Measurements from ENCODE around the gene SGK1. TPM values are rescaled to one million over a fixed set of nuclear protein-coding genes. Genes with fewer than 3 reads are reported as not detected.
"Not testable (repeated sequence)": the region's sequence is repeated elsewhere in the genome, so short reads cannot be mapped to it uniquely, and the experiment has no call there.

The SGK1 gene
- total RNA-seq, 1 experiment from 2014 or later: 2.4 TPM

GRCh38 chr6:134339216-134339615 lies 21.3 kb upstream of the SGK1 start:
- Histone ChIP-seq H3K36me3 (ENCODE audit: insufficient read depth, low read length) (no peaks in the 10 kb centered on the region), H3K27me3 (ENCODE audit: low read length) (no peaks in the 10 kb centered on the region), H3K4me2 (ENCODE audit: low read depth, low read length, poor library complexity, severe bottlenecking) (no peak overlapping the region), H3K9me3 (ENCODE audit: low read length) (no peaks in the 10 kb centered on the region), H2AFZ (ENCODE audit: low read length) (no peak overlapping the region), H3K4me1 (ENCODE audit: low read length) (no peaks in the 10 kb centered on the region), H4K20me1 (ENCODE audit: insufficient read depth, low read depth, low read length) (no peaks in the 10 kb centered on the region), H3K27ac (ENCODE audit: low read length) (no peak overlapping the region), H3K9me2 (replicated peaks; ENCODE audit: insufficient read depth, low read length) (no peaks in the 10 kb centered on the region), H3K9ac (ENCODE audit: low read length) (no peak overlapping the region), H3K4me3 (ENCODE audit: low read length) (no peak overlapping the region), H3K79me2 (ENCODE audit: low read length) (no peaks in the 10 kb centered on the region)
- no peak for DNase-seq

GRCh38 chr6:134331256-134331655 lies 13.3 kb upstream of the SGK1 start:
- no peaks in the 10 kb centered on the region for H3K27me3 ChIP-seq (ENCODE audit: low read length)
- no peaks in the 10 kb centered on the region for H3K36me3 ChIP-seq (ENCODE audit: insufficient read depth, low read length)
- no peak overlapping the region for H2AFZ ChIP-seq (ENCODE audit: low read length)
- no peaks in the 10 kb centered on the region for H3K9me3 ChIP-seq (ENCODE audit: low read length)
- H3K4me2 ChIP-seq (ENCODE audit: low read depth, low read length, poor library complexity, severe bottlenecking): no peak overlapping the region
- no peak for DNase-seq
- H3K79me2 ChIP-seq (ENCODE audit: low read length): no peaks in the 10 kb centered on the region
- H3K9ac ChIP-seq (ENCODE audit: low read length): no peak overlapping the region
- no peaks in the 10 kb centered on the region for H4K20me1 ChIP-seq (ENCODE audit: insufficient read depth, low read depth, low read length)
- no peak overlapping the region for H3K4me3 ChIP-seq (ENCODE audit: low read length)
- no peaks in the 10 kb centered on the region for H3K9me2 ChIP-seq (replicated peaks; ENCODE audit: insufficient read depth, low read length)
- no peaks in the 10 kb centered on the region for H3K4me1 ChIP-seq (ENCODE audit: low read length)
- no peak overlapping the region for H3K27ac ChIP-seq (ENCODE audit: low read length)

- H3K4me2 ChIP-seq (ENCODE audit: low read depth, low read length, poor library complexity, severe bottlenecking): no peak overlapping the region
- no peaks in the 10 kb centered on the region for H3K36me3 ChIP-seq (ENCODE audit: insufficient read depth, low read length)
- H3K9me3 ChIP-seq (ENCODE audit: low read length): no peaks in the 10 kb centered on the region
- H2AFZ ChIP-seq (ENCODE audit: low read length): no peak overlapping the region
- no peaks in the 10 kb centered on the region for H3K9me2 ChIP-seq (replicated peaks; ENCODE audit: insufficient read depth, low read length)
- no peak for DNase-seq
- no peak overlapping the region for H3K27ac ChIP-seq (ENCODE audit: low read length)
- no peaks in the 10 kb centered on the region for H3K79me2 ChIP-seq (ENCODE audit: low read length)
- no peak overlapping the region for H3K9ac ChIP-seq (ENCODE audit: low read length)
- H4K20me1 ChIP-seq (ENCODE audit: insufficient read depth, low read depth, low read length): no peaks in the 10 kb centered on the region
- H3K27me3 ChIP-seq (ENCODE audit: low read length): no peaks in the 10 kb centered on the region
- no peaks in the 10 kb centered on the region for H3K4me1 ChIP-seq (ENCODE audit: low read length)
- H3K4me3 ChIP-seq (ENCODE audit: low read length): no peak overlapping the region
These were observed 12.6 kb upstream of the SGK1 start for GRCh38 chr6:134330555-134330954.

GRCh38 chr6:134328792-134329191 lies 10.9 kb upstream of the SGK1 start:
- H3K27ac ChIP-seq (ENCODE audit: low read length): no peak overlapping the region
- H3K4me2 ChIP-seq (ENCODE audit: low read depth, low read length, poor library complexity, severe bottlenecking): no peak overlapping the region
- H3K9me3 ChIP-seq (ENCODE audit: low read length): no peaks in the 10 kb centered on the region
- H3K36me3 ChIP-seq (ENCODE audit: insufficient read depth, low read length): no peaks in the 10 kb centered on the region
- DNase-seq: no peak
- no peak overlapping the region for H3K4me3 ChIP-seq (ENCODE audit: low read length)
- H3K9ac ChIP-seq (ENCODE audit: low read length): no peak overlapping the region
- H4K20me1 ChIP-seq (ENCODE audit: insufficient read depth, low read depth, low read length): no peaks in the 10 kb centered on the region
- H3K4me1 ChIP-seq (ENCODE audit: low read length): no peaks in the 10 kb centered on the region
- H2AFZ ChIP-seq (ENCODE audit: low read length): no peak overlapping the region
- H3K9me2 ChIP-seq (replicated peaks; ENCODE audit: insufficient read depth, low read length): no peaks in the 10 kb centered on the region
- H3K79me2 ChIP-seq (ENCODE audit: low read length): no peaks in the 10 kb centered on the region
- no peaks in the 10 kb centered on the region for H3K27me3 ChIP-seq (ENCODE audit: low read length)

GRCh38 chr6:134328138-134328537 lies 10.2 kb upstream of the SGK1 start:
- no peaks in the 10 kb centered on the region for H3K9me3 ChIP-seq (ENCODE audit: low read length)

GRCh38 chr6:134326192-134326591 lies 8.3 kb upstream of the SGK1 start:
- H3K9me3 ChIP-seq (ENCODE audit: low read length); H3K27ac ChIP-seq (ENCODE audit: low read length): not testable (repeated sequence)

More at GRCh38 chr6:134328138-134328537, 10.2 kb upstream of the SGK1 start:
- no peaks in the 10 kb centered on the region for H3K27me3 ChIP-seq (ENCODE audit: low read length)
- H3K9me2 ChIP-seq (replicated peaks; ENCODE audit: insufficient read depth, low read length): no peaks in the 10 kb centered on the region
- no peaks in the 10 kb centered on the region for H3K4me1 ChIP-seq (ENCODE audit: low read length)
- no peak for DNase-seq
- H2AFZ ChIP-seq (ENCODE audit: low read length): no peak overlapping the region
- H3K9ac ChIP-seq (ENCODE audit: low read length): no peak overlapping the region
- no peak overlapping the region for H3K4me3 ChIP-seq (ENCODE audit: low read length)
- H3K4me2 ChIP-seq (ENCODE audit: low read depth, low read length, poor library complexity, severe bottlenecking): no peak overlapping the region
- no peak overlapping the region for H3K27ac ChIP-seq (ENCODE audit: low read length)
- no peaks in the 10 kb centered on the region for H3K79me2 ChIP-seq (ENCODE audit: low read length)
- no peaks in the 10 kb centered on the region for H4K20me1 ChIP-seq (ENCODE audit: insufficient read depth, low read depth, low read length)
- H3K36me3 ChIP-seq (ENCODE audit: insufficient read depth, low read length): no peaks in the 10 kb centered on the region

GRCh38 chr6:134324766-134325165 lies 6.9 kb upstream of the SGK1 start:
- Histone ChIP-seq H3K9me3 (ENCODE audit: low read length) (no peaks in the 10 kb centered on the region), H3K4me2 (ENCODE audit: low read depth, low read length, poor library complexity, severe bottlenecking) (no peak overlapping the region), H2AFZ (ENCODE audit: low read length) (no peak overlapping the region), H3K36me3 (ENCODE audit: insufficient read depth, low read length) (no peaks in the 10 kb centered on the region), H3K9me2 (replicated peaks; ENCODE audit: insufficient read depth, low read length) (no peaks in the 10 kb centered on the region), H3K9ac (ENCODE audit: low read length) (no peak overlapping the region), H3K4me1 (ENCODE audit: low read length) (no peaks in the 10 kb centered on the region), H3K27me3 (ENCODE audit: low read length) (no peaks in the 10 kb centered on the region), H4K20me1 (ENCODE audit: insufficient read depth, low read depth, low read length) (no peaks in the 10 kb centered on the region), H3K4me3 (ENCODE audit: low read length) (no peak overlapping the region), H3K79me2 (ENCODE audit: low read length) (no peaks in the 10 kb centered on the region), H3K27ac (ENCODE audit: low read length) (no peak overlapping the region)
- DNase-seq: no peak

More at GRCh38 chr6:134326192-134326591, 8.3 kb upstream of the SGK1 start:
- H3K9me2 ChIP-seq (replicated peaks; ENCODE audit: insufficient read depth, low read length); H4K20me1 ChIP-seq (ENCODE audit: insufficient read depth, low read depth, low read length); DNase-seq; H3K27me3 ChIP-seq (ENCODE audit: low read length); H3K9ac ChIP-seq (ENCODE audit: low read length); H3K4me1 ChIP-seq (ENCODE audit: low read length); H3K4me2 ChIP-seq (ENCODE audit: low read depth, low read length, poor library complexity, severe bottlenecking); H3K79me2 ChIP-seq (ENCODE audit: low read length); H3K36me3 ChIP-seq (ENCODE audit: insufficient read depth, low read length); H3K4me3 ChIP-seq (ENCODE audit: low read length); H2AFZ ChIP-seq (ENCODE audit: low read length): not testable (repeated sequence)

GRCh38 chr6:134324141-134324540 lies 6.2 kb upstream of the SGK1 start:
- H3K27me3 ChIP-seq (ENCODE audit: low read length): no peaks in the 10 kb centered on the region
- no peaks in the 10 kb centered on the region for H3K9me3 ChIP-seq (ENCODE audit: low read length)

GRCh38 chr6:134323698-134324097 lies 5.8 kb upstream of the SGK1 start:
- Histone ChIP-seq H3K9me2 (replicated peaks; ENCODE audit: insufficient read depth, low read length) (no peaks in the 10 kb centered on the region), H3K4me1 (ENCODE audit: low read length) (no peaks in the 10 kb centered on the region), H3K36me3 (ENCODE audit: insufficient read depth, low read length) (no peaks in the 10 kb centered on the region), H3K79me2 (ENCODE audit: low read length) (no peaks in the 10 kb centered on the region), H3K4me2 (ENCODE audit: low read depth, low read length, poor library complexity, severe bottlenecking) (no peak overlapping the region), H2AFZ (ENCODE audit: low read length) (no peak overlapping the region), H3K9me3 (ENCODE audit: low read length) (no peaks in the 10 kb centered on the region), H3K27me3 (ENCODE audit: low read length) (no peaks in the 10 kb centered on the region), H4K20me1 (ENCODE audit: insufficient read depth, low read depth, low read length) (no peaks in the 10 kb centered on the region), H3K27ac (ENCODE audit: low read length) (no peak overlapping the region), H3K4me3 (ENCODE audit: low read length) (no peak overlapping the region), H3K9ac (ENCODE audit: low read length) (no peak overlapping the region)
- DNase-seq: no peak

More at GRCh38 chr6:134324141-134324540, 6.2 kb upstream of the SGK1 start:
- H2AFZ ChIP-seq (ENCODE audit: low read length): no peak overlapping the region
- H3K9ac ChIP-seq (ENCODE audit: low read length): no peak overlapping the region
- H4K20me1 ChIP-seq (ENCODE audit: insufficient read depth, low read depth, low read length): no peaks in the 10 kb centered on the region
- no peaks in the 10 kb centered on the region for H3K36me3 ChIP-seq (ENCODE audit: insufficient read depth, low read length)
- H3K27ac ChIP-seq (ENCODE audit: low read length): no peak overlapping the region
- H3K4me2 ChIP-seq (ENCODE audit: low read depth, low read length, poor library complexity, severe bottlenecking): no peak overlapping the region
- no peaks in the 10 kb centered on the region for H3K9me2 ChIP-seq (replicated peaks; ENCODE audit: insufficient read depth, low read length)
- no peaks in the 10 kb centered on the region for H3K4me1 ChIP-seq (ENCODE audit: low read length)
- no peak for DNase-seq
- no peak overlapping the region for H3K4me3 ChIP-seq (ENCODE audit: low read length)
- H3K79me2 ChIP-seq (ENCODE audit: low read length): no peaks in the 10 kb centered on the region

Measured in Karpas-422 (cell line).